ENCODE data around the gene C1QL4. TPM values are rescaled to one million over a fixed set of nuclear protein-coding genes. Genes with fewer than 3 reads are reported as not detected.

Gene C1QL4
- total and polyA plus RNA-seq, 9 of the 15 experiments (the other 6 are each of a cell fraction or from before 2014, with no cell fraction given) = 0.08 to 2.1 (median 0.31) TPM

DNA sequence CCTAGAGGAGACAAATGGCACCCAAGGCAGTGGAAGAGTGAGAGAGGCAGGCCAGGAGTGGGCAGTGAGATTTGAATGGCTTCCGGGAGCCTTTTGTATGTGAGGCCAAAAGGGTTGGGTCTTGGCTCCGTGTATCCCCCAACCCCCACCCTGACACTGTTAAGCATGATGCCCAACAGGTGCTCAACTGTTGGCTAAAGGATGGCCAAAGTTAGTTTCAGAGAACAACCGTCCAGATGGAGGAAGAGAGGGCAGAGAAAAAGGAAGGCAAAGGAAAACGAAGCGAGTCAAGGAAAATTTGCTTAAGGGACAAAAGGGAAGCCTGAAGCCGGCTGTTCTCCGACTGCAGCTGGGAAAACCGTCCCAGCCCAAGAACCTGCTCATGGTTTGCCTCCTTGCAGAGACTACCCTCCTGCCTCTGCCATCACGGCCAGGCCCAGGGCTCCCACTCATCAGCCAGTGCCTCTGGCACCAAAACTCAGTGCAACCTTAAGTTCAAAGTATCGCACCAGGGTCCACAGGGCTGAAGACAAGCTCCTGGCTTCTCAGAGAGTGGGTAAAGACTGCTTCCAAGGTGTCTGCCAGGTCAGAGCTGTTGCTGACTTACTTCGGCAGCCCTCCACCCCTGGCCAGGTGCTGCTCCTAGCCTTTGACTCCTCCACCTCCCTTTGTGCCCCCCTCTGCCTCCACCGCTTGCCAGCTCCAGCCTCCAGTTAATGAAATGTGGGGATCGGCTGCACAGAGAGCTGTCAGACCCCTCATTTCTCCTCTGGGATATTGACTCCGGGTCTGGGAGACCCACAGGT, 4.2 kb upstream of the C1QL4 start:
- ATAC-seq = no peak

More for the DNA sequence above, 4.2 kb upstream of the C1QL4 start:
- H3K27me3 ChIP-seq (ENCODE audit: control insufficient read depth in 2 of 2, insufficient read depth in 2 of 2, low read length in 2 of 2) = peaks cover 13 to 17% of the 10 kb centered on the region in 2 experiments; a peak in 4 of 5 replicates
- H3K27ac ChIP-seq (ENCODE audit: extremely low read depth, low read depth, low read length) = no peak overlapping the region
- WGBS (ENCODE audit: insufficient coverage, low coverage, missing lambda C conversion rate) = 56% methylated on average over 11 of the region's 14 CpGs
- no peaks in the 10 kb centered on the region for H3K9me3 ChIP-seq (replicated peaks; ENCODE audit: control insufficient read depth, insufficient read depth, low read depth, low read length)
- ChIA-PET POLR2A (interaction anchor here (0.5 to 3.1 kb wide), 4 partner anchors 10 to 356 kb away, joined by 3 to 27 read pairs (median 7); partner anchors contain the start of gene TUBA1C), CTCF (ENCODE audit: low intra/inter-chr PET ratio) (interaction anchor here (1.2 to 2.9 kb wide), 4 partner anchors 10 to 251 kb away, joined by 6 to 49 read pairs (median 10); no protein-coding TSS in a partner anchor)
- BruUV-seq (replicated peaks) = no TSS peak
- H3K9ac ChIP-seq (ENCODE audit: insufficient read depth in 1 of 2, low read depth in 2 of 2, low read length in 2 of 2) = no peak overlapping the region
- H3K4me1 ChIP-seq (replicated peaks in 1 of 2; ENCODE audit: control insufficient read depth in 2 of 2, insufficient read depth in 2 of 2, low read length in 2 of 2) = peaks cover 21 to 62% of the 10 kb centered on the region in 2 experiments
- peaks cover 2% of the 10 kb centered on the region; the same call in 1 of the 2 replicates for H4K20me1 ChIP-seq (replicated peaks; ENCODE audit: control insufficient read depth, insufficient read depth, low read length)
- 0 out of 2 replicates have a peak overlapping the region, but pooled peaks have one; percentile 16 for H2AFZ ChIP-seq (ENCODE audit: low read depth, low read length)
- DNase-seq (ENCODE audit: extremely low read depth in 1 of 4, low spot score in 3 of 4) (no peak), FAIRE-seq (peak; percentile 35)
- H3K79me2 ChIP-seq (ENCODE audit: control insufficient read depth, insufficient read depth, low read length) = no peaks in the 10 kb centered on the region
- H3K9me1 ChIP-seq (ENCODE audit: control insufficient read depth, insufficient read depth, low read length) = no peaks in the 10 kb centered on the region
- H3K4me3 ChIP-seq = no peak overlapping the region
- H3K36me3 ChIP-seq (ENCODE audit: control insufficient read depth, insufficient read depth, low read length) = no peaks in the 10 kb centered on the region
- no peak overlapping the region for H3K4me2 ChIP-seq (ENCODE audit: insufficient read depth, low read length)
- in situ Hi-C loops (cut with MboI) (no loop called here), intact Hi-C loops (cut with micrococcal nuclease) (loop anchor here (10.0 kb wide), 2 partner anchors 276 to 366 kb away; partner anchors contain the start of genes KMT2D, RHEBL1, WNT1 and WNT10B)
- TF ChIP-seq ILK (tag; IDR thresholded peaks at IDR 0.05; ENCODE audit: borderline replicate concordance, low read depth) (no peak), SNAPC5 (CRISPR knock-in tag; IDR thresholded peaks at IDR 0.05) (no peak), RBBP5 (IDR thresholded peaks at IDR 0.05; ENCODE audit: borderline replicate concordance, insufficient read depth, low read length, poor library complexity, severe bottlenecking) (no peak), GTF2A2 (tag; IDR thresholded peaks at IDR 0.05) (no peak), SETDB1 (IDR thresholded peaks at IDR 0.05; ENCODE audit: low read length) (no peak), OTX1 (CRISPR knock-in tag; IDR thresholded peaks at IDR 0.05) (no peak), ZNF507 (tag; conservative IDR thresholded peaks at IDR 0.05) (no peak), PCBP2 (IDR thresholded peaks at IDR 0.05; ENCODE audit: low read depth, low read length, poor library complexity, severe bottlenecking) (no peak), THRB (CRISPR knock-in tag; conservative IDR thresholded peaks at IDR 0.05) (no peak), AFF1 (IDR thresholded peaks at IDR 0.05; ENCODE audit: low read depth in 1 of 2, partially characterized antibody in 2 of 2) (no peak), HLTF (IDR thresholded peaks at IDR 0.05) (no peak), CAMTA2 (CRISPR knock-in tag; conservative IDR thresholded peaks at IDR 0.05) (no peak), JUNB (CRISPR knock-in tag; conservative IDR thresholded peaks at IDR 0.05) (no peak), SNIP1 (IDR thresholded peaks at IDR 0.05; ENCODE audit: low read depth) (no peak), PHB (CRISPR knock-in tag; IDR thresholded peaks at IDR 0.05) (no peak)

Measured in K562 (cell line).